HPDE6-E6E7 (cell line): ENCODE measurements around the gene SCART1.
"Not testable (repeated sequence)": the region's sequence is repeated elsewhere in the genome, so short reads cannot be mapped to it uniquely, and the experiment has no call there.

ENCODE experiments used
- DNase-seq: peaks from one replicate; pipeline ENCODE4 v3.0.0; 2011; ENCODE audit warnings: missing footprints; ENCODE audit errors: extremely low spot score

The SCART1 gene

DNA sequence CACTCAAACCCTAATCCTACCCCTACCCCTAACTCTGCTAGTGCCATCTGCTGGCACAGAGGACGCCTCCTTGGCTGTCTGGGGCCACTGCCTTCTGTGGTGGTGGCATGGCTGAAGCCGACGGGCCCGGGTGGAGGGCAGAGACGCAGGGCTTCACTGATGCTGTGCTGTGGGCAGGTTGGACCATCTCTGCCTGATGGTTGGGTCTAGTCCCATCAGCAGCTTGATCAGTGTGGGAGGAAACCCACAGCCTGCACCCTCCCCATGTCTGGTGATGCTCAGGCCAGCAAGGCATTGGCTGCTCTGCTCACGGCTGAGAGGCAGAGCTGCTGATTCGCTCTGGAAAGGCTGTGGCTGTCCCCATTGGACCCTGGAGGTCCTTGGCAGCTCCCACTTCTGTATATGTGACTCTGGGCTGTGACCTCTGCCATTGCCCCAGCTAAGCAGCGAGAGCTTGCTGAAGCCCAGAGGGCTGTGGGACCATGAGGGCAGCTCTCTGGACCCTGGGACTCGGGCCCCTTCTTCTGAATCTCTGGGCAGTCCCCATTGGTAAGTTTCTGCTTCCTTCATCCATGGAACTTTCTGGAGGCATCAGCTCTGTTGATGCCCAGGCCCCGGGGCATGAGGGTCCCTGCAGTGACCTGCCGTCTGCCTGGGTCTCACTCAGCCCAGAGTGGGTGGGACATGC is at the start of gene SCART1:
Gene SCART1, plus strand, starts transcription at position 430 of the 688 bp plus-strand sequence. Its CDS starts 53 bp downstream, at position 483.
- DNase-seq: no peak

DNA sequence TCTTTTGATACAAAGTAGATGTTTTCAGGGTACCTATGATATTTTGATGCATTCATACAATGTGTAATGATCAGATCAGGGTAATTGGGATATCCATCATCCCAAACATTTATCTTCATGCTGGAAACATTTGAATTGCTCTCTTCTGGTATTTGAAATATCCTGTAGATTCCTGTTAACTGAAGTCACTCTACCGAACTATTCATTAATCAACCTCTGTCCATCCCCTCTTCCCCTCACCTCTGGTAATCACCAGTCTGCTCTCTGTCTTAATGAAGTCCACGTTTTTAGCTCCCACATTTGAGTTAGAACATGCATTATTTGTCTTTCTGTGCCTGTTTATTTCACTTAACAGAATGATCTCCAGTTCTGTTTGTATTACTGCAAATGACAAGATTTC is 48.5 kb upstream of the SCART1 start:
- no peak for DNase-seq

DNA sequence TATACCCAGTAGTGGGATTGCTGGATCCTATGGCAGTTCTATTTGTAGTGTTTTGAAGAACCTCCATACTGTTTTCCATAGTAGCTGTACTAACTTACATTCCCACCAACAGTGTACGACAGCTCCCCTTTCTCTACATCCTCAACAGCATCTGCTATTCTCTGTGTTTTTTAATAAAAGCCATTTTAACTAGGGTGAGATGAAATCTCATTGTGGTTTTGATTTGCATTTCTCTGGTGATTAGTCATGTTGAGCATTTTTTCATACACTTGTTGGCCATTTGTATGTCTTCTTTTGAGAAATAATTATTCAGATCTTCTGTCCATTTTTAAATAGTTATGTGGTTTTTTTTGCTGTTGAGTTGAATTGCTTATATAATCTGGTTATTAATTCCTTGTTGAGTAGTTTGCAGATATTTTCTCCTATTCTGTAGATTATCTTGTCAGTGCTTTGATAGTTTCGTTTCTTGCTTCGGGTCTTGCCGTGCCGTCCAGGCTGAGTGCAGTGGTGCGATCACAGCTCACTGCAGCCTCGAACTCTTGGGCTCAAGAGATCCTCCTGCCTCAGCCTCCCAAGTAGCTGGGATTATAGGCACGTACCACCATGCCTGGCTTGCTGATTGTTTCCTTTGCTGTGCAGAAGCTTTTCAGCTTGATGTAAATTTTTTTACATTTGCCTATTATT is 47.8 kb upstream of the SCART1 start:
- no peak for DNase-seq

DNA sequence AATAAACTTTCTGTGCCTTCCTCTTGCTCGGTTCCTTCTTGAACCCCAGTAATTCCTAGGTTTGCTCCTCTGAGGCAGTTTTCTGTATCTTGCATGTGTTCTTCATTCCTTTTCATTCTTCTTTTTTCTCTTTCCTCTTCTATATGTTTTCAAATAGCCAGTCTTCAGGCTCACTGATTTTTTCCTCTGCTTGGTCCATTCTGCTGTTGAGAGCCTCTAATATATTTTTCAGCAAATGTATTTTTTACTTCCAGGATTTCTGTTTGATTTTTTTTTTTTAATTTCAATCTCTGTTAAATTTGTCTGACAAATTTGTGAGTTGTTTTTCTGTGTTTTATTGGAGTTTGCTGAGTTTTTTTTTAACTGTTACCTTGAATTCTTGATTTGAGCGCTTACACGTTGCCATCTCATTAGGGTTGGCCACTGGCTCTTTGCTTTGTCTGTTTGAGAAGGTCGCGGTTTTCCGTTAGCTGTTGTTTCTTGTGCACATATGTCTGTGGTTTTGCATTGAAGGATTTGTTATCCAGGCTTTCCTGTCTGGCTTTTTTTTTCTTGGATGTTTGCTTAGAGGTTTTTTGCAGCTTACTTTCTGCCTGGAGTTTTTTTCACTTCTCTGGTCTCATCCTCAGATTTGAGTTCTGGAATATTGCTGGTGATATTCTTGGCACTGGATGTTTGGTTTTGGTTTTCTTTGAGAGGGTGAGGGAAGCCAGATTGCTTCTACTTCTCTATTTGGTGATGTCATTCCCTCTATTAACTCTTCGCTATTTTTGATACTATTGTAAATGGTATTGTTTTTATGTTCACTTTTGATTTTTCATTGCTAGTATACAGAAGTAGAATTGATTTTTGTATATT is 42.0 kb upstream of the SCART1 start:
- DNase-seq: no peak

DNA sequence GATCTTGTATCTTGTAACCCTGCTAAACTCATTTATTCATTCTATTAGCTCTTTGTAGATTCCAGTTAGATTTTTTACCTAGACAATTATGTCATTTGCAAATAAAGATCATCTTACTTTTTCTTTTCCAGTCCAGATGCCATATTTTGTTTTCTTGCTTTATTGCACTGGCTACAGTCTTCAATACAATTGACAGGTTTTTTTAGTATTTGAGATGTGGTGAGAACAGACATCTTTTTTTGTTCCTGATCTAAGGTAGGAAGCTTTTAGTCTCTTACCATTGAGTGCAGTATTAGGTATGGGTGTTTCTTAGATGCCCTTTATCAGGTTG is 41.4 kb upstream of the SCART1 start:
- no peak for DNase-seq

DNA sequence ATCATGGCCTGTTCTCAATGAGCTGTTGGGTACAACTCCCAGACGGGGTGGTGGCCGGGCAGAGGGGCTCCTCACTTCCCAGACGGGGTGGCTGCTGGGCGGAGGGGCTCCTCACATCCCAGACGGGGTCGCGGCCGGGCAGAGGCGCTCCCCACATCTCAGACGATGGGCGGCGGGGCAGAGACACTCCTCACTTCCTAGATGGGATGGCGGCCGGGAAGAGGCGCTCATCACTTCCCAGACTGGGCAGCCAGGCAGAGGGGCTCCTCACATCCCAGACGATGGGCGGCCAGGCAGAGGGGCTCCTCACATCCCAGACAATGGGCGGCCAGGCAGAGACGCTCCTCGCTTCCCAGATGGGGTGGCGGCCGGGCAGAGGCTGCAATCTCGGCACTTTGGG is 39.3 kb upstream of the SCART1 start:
- not testable (repeated sequence) for DNase-seq

DNA sequence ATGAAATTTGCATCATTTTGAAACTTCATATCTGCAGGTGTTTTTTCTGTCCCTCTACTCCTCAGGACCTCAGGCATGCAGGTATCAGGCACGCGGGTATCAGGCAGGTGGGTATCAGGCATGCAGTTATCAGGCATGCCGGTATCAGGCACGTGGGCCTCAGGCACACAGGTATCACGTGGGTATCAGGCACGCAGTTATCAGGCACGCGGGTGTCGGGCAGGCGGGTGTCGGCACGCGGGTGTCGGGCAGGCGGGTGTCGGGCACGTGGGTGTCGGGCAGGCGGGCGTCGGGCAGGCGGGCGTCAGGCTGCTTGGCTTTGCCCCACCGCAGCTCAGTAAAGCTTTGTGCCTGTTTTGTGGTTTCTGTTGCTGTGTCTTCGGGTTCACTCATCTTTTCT is 38.0 kb upstream of the SCART1 start:
- no peak for DNase-seq

DNA sequence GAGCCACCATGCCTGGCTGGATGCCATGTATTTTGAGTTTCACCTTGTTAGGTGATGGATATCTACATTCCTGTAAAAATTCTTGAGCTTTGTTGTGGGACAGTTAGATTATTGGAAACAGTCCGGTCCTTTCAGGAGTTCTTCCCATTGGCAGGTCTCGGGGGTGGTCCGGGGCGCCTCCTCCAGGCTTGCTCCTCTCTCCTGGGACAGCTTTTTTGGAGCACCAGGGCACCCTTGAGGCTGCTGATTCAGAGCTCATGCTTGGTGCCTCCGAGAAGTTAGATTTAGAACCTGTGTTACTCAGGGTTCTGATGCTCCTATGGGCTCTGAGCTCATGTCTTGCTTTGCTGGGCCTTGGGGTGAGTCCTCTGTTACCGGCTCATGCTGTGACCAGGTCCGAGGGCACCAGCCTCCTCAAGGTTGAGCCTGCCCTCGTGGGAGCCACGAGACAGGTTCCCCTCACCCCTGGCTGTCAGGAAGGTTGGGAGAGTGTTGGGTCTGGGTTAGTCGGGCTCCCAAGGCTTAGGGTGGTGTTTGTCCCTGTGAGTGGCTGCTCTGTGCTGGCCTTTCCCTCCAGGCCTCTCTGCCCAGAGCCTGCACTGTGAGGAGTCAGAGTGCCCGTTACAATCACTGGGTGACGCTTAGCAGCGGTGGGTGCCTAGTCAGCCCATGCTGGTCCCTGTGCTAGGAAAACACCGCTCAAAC is 35.3 kb upstream of the SCART1 start:
- no peak for DNase-seq

DNA sequence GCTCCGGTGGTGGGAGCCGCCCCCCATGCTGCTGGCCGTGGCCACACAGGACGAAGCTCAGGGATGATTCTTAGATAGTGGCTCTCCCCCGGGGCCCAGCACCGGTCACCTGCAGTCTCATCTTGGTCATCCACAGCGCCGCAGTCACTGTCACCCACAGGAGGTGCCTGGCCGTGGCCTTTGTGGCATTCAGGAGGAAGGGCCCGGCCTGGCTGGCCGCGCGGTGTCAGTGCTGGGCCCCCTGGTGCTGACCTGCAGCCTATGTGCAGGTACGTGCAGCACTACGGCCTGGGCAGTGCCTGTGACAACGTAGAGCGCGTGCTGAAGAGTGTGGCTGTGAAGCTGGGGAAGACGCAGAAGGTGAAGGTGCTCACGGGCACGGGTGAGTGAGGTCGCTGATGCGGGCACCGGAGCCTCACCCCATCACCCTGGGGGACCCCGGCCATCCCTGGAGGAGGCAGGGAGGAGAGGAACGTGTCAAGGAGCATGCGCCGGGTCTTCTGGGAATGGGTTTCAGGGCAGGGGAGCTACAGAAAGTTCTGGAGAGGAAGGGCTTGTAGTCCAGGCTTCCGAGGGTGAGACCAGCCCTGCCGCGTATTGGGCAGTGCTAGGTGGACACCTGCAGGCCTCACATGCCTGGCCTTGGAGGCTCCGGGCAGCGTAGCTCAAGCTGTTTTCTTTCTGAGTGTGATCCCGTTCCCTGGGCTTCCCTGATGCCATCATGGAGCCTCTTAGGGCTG is 34.4 kb upstream of the SCART1 start:
- DNase-seq: no peak

DNA sequence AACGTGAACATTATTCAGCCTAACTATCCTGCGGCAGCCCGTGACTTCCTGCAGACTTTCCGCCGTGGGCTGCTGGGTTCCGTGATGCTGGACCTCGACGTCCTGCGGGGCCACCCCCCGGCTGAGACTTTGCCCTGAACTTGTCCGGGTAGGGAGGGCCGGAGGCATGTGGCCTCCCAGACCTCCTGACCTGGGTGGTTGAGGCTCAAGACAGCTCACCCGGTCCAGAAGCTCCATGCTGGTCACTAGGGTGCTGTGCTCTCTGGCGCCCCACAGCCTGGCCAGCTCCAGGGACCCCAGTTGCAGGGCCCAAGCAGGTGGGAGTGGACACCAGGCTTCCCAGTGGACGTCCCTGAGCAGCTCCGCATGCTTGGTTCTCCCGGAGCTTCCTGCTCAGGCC is 33.7 kb upstream of the SCART1 start:
- no peak for DNase-seq

DNA sequence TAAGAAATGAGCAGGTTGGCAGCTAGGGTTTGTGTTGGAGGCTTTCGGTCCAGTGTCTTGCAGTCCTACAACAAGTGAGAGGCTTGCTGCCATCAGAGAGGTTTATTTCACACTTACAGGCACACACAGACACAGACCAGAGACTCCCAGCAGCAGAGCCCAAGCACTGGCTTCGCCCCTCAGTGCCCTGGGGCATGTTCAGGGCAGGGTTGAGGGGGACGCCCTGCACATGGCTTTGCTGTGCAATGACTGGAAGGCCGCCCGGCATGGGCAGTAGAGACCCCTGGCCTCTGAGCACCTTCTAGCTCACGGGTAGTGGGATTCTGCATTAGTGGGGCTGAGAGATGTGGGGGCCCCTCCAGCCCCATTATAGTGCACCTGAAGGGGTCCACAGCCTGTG is 33.2 kb upstream of the SCART1 start:
- no peak for DNase-seq

DNA sequence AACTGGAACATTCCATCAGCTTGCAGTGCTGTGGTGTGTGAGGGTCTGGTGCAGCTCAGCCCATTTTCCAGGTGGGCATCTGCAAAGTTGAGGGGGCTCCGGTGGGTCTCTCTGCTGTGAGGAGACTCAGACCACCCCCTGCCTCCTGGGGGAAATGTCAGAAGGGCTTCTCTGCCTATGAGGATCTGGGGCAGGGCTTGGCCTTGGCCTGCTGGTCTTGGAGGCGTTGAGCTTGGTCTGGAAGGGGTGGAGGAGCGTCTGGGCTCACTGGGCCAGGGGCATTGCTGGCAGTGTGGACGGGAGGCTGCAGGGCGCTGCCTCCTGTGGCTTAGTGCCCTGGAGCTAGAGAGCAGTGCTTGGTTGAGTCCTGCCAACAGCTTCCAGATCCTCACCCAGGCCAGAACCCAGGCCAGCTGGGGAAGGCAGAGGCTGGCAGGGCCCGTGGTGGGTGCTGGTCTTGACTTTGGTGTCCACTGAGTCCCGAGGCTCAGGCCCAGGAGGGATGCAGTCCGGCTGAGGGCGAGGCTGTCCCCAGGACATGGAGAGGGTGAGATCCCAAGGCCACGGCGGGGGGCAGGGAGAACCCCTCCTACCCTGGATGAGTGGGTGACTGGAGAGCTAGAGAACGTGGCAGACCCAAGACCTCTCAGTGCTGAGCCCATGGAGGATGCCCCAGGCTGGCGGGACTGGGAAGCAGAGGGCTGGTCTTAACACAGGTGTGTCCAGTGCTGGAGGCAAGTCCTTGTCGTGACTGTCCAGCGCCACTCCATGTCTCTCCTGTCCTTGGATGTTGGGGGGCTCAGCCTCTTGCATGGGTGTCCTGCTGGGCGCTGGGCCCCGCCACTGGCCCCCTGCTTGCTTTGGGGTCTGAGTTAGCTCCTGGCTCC is 32.2 kb upstream of the SCART1 start:
- DNase-seq: no peak

DNA sequence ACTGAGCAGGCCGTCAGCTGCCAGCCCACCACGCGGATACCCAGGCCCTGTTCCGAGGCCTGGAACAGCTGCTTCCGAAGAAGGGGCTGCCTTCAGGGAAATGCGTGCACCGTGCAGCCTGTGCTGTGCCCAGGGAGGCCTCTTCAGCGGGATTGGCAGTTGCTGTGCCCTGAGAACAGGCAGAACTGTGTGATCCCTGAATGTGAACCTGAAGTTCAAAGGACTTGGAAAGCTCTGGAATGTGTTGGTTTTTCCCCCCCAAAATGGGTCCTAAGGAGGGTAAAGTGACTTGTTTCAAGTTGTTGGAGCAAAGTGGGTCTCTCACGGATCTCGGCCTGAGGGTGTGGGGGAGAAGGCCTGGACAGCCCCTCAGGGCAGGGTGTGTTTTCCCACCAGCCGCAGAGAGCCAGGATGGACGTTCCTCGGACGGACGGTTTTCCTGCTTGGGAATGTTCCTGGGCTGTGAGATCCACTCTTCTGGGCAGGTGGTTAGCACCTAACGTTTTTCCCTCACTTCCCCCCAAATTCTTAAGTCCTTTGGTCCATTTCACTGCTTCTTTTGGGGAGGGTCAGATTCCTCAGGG is 31.4 kb upstream of the SCART1 start:
- DNase-seq: no peak

DNA sequence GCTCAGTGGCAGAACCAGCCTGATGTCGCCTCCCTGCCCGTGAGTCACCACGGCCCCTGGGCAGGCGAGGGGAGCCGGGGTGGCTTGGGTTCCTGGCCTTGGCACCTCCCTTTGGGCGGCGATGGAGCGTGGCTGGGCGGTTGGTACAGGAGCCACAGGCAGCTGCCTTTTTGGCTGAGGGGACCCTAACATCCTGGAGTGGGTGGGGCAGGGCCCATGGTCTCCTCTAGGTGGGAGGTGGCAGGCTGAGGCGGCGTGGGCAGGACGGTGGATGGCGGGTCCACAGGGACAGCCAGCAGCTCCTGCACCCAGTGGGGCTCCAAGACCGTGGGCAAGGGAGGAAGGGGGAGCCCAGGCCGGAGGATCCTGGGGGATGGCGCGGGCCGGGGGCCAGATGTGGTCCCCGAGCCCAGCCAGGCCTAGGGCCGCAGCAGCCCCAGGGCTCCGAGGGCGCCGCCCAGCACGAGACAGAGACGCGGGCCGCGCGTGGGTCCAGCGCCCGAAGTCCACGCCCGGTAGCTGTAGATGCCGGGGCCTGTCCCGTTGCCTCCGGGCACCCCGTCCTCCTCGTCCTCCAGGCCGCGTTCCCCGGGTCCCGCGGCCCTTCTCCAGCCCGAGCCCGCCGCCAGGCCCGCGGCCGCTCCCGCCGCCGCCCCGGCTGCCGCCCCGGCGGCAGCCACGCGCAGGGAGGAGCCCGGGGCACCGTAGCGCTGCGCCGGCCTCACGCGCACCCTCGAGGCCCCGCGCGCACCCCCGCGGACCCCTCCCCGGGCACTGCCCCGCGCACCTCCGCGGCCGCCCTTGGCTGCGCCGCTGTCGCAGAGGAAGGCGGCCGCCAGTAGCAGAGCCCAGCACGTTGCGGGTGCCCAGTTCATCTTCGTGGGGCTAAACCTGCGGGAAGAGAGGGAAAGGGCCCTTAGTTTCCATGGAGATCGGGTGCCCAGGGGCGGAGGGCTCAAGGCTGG is 30.7 kb upstream of the SCART1 start:
- DNase-seq: no peak

DNA sequence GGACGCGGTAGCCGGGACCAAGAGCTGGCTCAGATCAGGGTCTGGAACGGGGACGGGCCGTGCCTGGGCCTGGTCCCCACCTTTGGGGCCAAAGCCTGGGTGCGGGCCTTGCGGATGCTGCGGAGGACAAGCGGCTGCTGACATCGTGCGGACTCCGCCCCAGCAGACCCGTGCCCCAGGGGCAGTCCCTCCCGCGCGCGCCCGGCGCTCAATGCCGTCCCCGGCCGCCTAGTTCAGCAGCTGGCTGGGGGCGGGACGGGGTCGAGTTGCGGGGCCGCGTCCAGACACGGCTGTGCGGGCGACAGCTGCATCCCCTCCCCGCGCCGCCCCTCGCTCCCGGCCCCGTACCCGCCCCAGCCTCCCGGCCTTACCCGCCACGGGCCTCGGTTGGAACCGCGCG is 29.6 kb upstream of the SCART1 start:
- not testable (repeated sequence) for DNase-seq

DNA sequence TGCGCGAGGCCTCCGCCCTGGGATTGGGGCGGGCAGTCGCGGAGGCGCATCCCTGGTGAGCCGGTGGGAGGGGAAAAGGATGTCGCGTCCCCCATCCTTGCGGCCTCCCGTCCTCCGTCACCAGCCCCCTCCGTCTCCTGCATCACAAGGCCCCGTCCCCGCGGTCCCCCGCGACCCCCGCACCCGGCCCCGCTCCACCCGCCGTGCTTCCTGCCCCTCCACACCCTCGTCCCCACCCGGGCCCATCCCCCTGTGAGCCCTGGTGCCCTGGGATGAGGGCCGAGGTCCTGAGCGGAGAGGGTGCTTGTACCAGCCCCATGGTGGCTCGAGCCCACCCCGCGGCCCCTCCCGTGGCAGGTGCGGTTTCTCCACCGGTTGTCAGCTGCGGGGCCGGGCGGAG is 29.1 kb upstream of the SCART1 start, which contains the start of gene SPRN:
Gene SPRN, minus strand, starts transcription at position 25 of the 400 bp plus-strand sequence. CDS start 944 bp downstream, outside the sequence.
- not testable (repeated sequence) for DNase-seq

DNA sequence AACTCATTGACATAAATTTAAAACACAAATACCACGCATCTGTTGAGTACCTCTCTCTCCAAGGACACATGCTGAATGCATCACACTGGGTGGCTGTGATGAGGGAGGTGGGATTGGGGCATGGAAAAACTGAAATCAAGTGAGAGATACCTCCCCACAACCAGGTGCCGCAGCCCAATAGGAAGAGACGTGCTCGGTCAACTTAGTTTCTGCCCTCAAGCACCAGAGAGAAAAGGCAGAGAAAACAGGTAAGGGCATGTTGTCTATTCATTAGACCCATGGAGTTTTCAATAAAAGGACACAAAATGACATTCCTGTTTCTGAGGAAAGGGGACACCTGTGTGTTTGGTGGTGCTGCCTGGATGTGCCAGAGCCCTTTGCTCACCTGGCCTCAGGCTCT is 24.2 kb upstream of the SCART1 start:
- not testable (repeated sequence) for DNase-seq

DNA sequence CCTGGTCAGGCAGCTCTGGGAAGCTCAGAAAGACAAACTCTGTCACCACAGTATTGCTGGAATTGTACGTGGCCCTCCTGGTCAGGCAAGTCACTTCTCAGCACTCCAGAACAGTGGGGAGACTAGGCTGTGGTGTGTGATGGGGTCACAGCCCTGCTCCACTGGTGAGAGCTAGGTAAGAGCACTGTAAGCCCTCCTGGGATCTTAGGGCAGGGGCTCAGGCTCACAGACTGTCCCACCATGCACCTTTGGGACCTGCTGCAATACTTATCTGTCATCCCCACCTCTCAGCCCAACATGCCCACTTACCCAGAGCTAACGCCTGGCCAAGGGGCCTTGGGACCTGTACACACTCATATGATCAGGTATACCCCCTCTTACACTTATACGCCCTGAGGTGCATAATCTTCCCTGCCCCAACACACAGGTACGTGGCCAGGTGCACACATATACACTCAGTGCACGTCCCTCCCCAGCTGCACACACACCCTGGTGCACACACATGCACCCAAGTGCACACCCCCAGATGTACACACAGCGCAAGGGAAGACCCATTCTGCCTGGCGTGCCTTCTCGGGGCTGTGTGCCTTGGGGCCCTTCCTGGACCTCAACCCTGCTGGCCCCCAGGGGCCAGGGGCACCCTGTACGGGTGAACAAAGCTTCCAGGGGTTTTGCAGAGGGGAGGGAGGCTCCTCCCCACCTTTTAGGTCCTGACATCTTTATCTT is 21.7 kb upstream of the SCART1 start:
- DNase-seq: not testable (repeated sequence)
